ENCODE results near the gene HLA-DRA.

HLA-DRA gene

GRCh38 chr6:32402812-32403211 is 36.9 kb upstream of the HLA-DRA start:
- H3K27ac ChIP-seq = no peak overlapping the region
- TF ChIP-seq, protein P1, sequence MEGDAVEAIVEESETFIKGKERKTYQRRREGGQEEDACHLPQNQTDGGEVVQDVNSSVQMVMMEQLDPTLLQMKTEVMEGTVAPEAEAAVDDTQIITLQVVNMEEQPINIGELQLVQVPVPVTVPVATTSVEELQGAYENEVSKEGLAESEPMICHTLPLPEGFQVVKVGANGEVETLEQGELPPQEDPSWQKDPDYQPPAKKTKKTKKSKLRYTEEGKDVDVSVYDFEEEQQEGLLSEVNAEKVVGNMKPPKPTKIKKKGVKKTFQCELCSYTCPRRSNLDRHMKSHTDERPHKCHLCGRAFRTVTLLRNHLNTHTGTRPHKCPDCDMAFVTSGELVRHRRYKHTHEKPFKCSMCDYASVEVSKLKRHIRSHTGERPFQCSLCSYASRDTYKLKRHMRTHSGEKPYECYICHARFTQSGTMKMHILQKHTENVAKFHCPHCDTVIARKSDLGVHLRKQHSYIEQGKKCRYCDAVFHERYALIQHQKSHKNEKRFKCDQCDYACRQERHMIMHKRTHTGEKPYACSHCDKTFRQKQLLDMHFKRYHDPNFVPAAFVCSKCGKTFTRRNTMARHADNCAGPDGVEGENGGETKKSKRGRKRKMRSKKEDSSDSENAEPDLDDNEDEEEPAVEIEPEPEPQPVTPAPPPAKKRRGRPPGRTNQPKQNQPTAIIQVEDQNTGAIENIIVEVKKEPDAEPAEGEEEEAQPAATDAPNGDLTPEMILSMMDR (conservative IDR thresholded peaks at IDR 0.05) = no peak
- TF ChIP-seq ZFX (IDR thresholded peaks at IDR 0.05) = no peak

GRCh38 chr6:32405656-32406055 is 34.0 kb upstream of the HLA-DRA start:
- no peak overlapping the region for H3K27ac ChIP-seq
- TF ChIP-seq, protein P1 (conservative IDR thresholded peaks at IDR 0.05) = no peak

DNA sequence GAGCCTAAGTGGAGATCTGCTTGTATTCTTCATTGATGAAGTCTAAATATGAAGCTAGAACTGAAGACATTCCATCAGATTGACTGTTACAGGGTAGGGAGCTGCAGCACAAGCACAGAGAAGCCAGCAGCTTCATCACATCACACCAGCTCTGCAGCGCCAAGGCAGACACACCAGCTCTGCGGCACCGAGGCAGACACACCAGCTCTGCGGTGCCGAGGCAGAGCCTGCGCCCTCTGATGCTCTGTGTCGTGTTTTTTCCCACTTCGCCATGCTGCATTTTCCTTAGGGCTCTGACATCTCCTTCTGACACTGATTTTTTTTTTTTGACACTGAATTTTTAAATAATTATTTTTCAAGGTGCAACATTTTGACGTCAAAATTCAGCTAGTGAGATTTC is 33.5 kb upstream of the HLA-DRA start:
- no peak for TF ChIP-seq ZFX (IDR thresholded peaks at IDR 0.05)
- TF ChIP-seq, protein P1 (conservative IDR thresholded peaks at IDR 0.05) = no peak
- no peak overlapping the region for H3K27ac ChIP-seq

DNA sequence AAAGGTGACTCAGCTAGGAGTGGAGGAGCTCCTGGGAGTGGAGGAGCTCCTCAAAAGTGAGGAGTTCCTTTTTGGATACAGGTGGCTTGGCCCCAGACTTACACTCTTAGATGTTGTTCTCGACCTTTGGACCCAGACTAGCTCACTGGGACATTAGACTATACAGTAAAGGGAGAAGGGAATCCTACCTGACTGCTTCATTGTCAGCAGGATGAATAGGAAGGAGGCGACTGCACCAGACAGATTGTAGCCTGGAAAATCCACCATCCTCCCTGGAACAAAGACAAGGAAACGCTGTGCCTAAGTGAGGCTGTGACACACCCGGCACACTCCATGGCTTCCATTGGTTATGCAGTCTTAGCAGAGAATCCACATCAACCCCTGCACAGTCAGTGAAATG is 32.8 kb upstream of the HLA-DRA start, which contains the start of gene BTNL2:
BTNL2 (minus strand) TSS at position 325 of the 400 bp plus-strand sequence; CDS start at position 267, 58 bp downstream.
- TF ChIP-seq ZFX (IDR thresholded peaks at IDR 0.05) = no peak
- TF ChIP-seq, protein P1 (conservative IDR thresholded peaks at IDR 0.05) = no peak
- no peak within 1 kb of the TSS for H3K27ac ChIP-seq

GRCh38 chr6:32410906-32411305 is 28.8 kb upstream of the HLA-DRA start:
- TF ChIP-seq, protein P1 (conservative IDR thresholded peaks at IDR 0.05) = no peak
- TF ChIP-seq ZFX (IDR thresholded peaks at IDR 0.05) = no peak

DNA sequence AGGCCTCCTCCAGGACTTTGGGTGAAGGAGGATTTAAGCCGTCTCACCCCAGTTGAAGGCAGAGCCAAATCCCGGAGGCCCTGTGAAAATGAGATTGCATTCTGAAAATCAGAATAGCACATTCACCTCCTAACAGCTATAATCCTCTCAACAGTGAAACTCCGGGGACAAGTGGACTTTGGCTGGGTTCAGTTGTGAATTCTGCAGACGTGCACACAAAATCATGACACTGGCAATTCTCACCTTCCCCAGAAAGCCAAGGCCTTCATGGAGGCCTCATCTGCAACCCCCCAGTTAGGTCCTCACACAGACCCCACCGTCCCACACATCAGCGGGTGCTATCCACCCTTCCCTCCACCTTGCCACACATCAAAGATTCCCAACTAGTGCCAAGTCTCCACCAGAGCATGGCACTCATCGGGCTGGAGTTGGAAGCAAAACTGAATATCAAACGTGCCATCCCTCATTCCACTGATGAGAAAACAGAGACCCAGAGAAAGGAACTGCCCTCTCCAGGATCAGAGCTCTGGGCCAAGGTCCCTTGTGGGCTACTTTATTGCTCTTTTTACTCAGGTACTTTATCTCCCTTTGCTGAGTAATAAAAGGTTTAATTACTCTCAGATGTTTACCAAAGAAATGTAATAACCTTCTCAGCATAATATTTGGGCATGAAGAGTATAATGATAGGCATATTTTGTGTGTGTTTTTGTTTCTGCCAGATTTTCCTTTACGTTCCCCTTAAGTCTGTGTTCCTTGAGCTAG is 27.9 kb upstream of the HLA-DRA start:
- no peak overlapping the region for H3K27ac ChIP-seq
- no peak for TF ChIP-seq ZFX (IDR thresholded peaks at IDR 0.05)
- TF ChIP-seq, protein P1 (conservative IDR thresholded peaks at IDR 0.05) = no peak

More at GRCh38 chr6:32410906-32411305, 28.8 kb upstream of the HLA-DRA start:
- no peak overlapping the region for H3K27ac ChIP-seq

- TF ChIP-seq, protein P1 (conservative IDR thresholded peaks at IDR 0.05) = peak; percentile 97
- TF ChIP-seq ZFX (IDR thresholded peaks at IDR 0.05) = no peak
- H3K27ac ChIP-seq = no peak overlapping the region
Measured at GRCh38 chr6:32413427-32414047, 26.1 kb upstream of the HLA-DRA start.

All from C4-2B (cell line).